ENCODE results near the gene BBOX1. TPM values are rescaled to one million over a fixed set of nuclear protein-coding genes. Genes with fewer than 3 reads are reported as not detected.

BBOX1 gene
- total RNA-seq, 2 experiments from 2014 or later, result not detected

GRCh38 chr11:27075192-27075591, 34.6 kb downstream of the BBOX1 start:
- ChIA-PET CTCF (no interaction called here), POLR2A (no interaction called here)
- Mint-ChIP-seq H3K4me1 (ENCODE audit: low read depth) (no peaks in the 10 kb centered on the region), H3K27ac (no peak overlapping the region), H3K9me3 (peaks cover 4% of the 10 kb centered on the region), H3K36me3 (ENCODE audit: low read depth) (no peaks in the 10 kb centered on the region), H3K4me3 (no peak overlapping the region), H3K27me3 (no peaks in the 10 kb centered on the region)
- no peak for TF ChIP-seq CTCF (IDR thresholded peaks at IDR 0.05)
- intact Hi-C loops (cut with micrococcal nuclease), result no loop called here
- DNase-seq (no peak), ATAC-seq (no peak)

GRCh38 chr11:27075655-27076054, 35.0 kb downstream of the BBOX1 start:
- Mint-ChIP-seq H3K4me1 (ENCODE audit: low read depth) (no peaks in the 10 kb centered on the region), H3K27me3 (no peaks in the 10 kb centered on the region), H3K36me3 (ENCODE audit: low read depth) (no peaks in the 10 kb centered on the region), H3K4me3 (no peak overlapping the region), H3K27ac (no peak overlapping the region), H3K9me3 (peaks cover 4% of the 10 kb centered on the region)
- intact Hi-C loops (cut with micrococcal nuclease), result no loop called here
- no peak for DNase-seq
- POLR2A ChIA-PET, result no interaction called here
- no peak for ATAC-seq
- CTCF ChIA-PET, result no interaction called here
- no peak for TF ChIP-seq CTCF (IDR thresholded peaks at IDR 0.05)

GRCh38 chr11:27076121-27076589, 35.5 kb downstream of the BBOX1 start:
- Mint-ChIP-seq H3K27ac (no peak overlapping the region), H3K9me3 (peaks cover 4% of the 10 kb centered on the region), H3K4me3 (no peak overlapping the region), H3K4me1 (ENCODE audit: low read depth) (no peaks in the 10 kb centered on the region), H3K36me3 (ENCODE audit: low read depth) (no peaks in the 10 kb centered on the region), H3K27me3 (no peaks in the 10 kb centered on the region)
- no peak for TF ChIP-seq CTCF (IDR thresholded peaks at IDR 0.05)
- ATAC-seq, result no peak
- intact Hi-C loops (cut with micrococcal nuclease), result no loop called here
- ChIA-PET CTCF (no interaction called here), POLR2A (no interaction called here)
- DNase-seq, result no peak

GRCh38 chr11:27081056-27081455, 40.4 kb downstream of the BBOX1 start:
- DNase-seq (no peak), ATAC-seq (no peak)
- Mint-ChIP-seq H3K4me3 (no peak overlapping the region), H3K27me3 (no peaks in the 10 kb centered on the region), H3K4me1 (ENCODE audit: low read depth) (no peaks in the 10 kb centered on the region), H3K27ac (no peak overlapping the region), H3K9me3 (peaks cover 2% of the 10 kb centered on the region), H3K36me3 (ENCODE audit: low read depth) (no peaks in the 10 kb centered on the region)
- intact Hi-C loops (cut with micrococcal nuclease), result no loop called here
- ChIA-PET POLR2A (no interaction called here), CTCF (no interaction called here)
- TF ChIP-seq CTCF (IDR thresholded peaks at IDR 0.05), result no peak

GRCh38 chr11:27083241-27083640, 42.6 kb downstream of the BBOX1 start:
- H3K27ac Mint-ChIP-seq, result no peak overlapping the region
- no peak for TF ChIP-seq CTCF (IDR thresholded peaks at IDR 0.05)
- ATAC-seq, result no peak
- no peaks in the 10 kb centered on the region for H3K36me3 Mint-ChIP-seq (ENCODE audit: low read depth)
- POLR2A ChIA-PET, result no interaction called here
- intact Hi-C loops (cut with micrococcal nuclease), result no loop called here
- no peak overlapping the region for H3K4me3 Mint-ChIP-seq
- DNase-seq, result no peak
- no peaks in the 10 kb centered on the region for H3K4me1 Mint-ChIP-seq (ENCODE audit: low read depth)
- no peaks in the 10 kb centered on the region for H3K27me3 Mint-ChIP-seq
- CTCF ChIA-PET, result no interaction called here
- H3K9me3 Mint-ChIP-seq, result peaks cover 2% of the 10 kb centered on the region
